K562 (cell line): ENCODE data around the gene ADCYAP1R1. TPM values are rescaled to one million over a fixed set of nuclear protein-coding genes. Genes with fewer than 3 reads are reported as not detected.

Experiments used
- ATAC-seq: fragments of 200-7000 bp; cut with Tn5 transposase; 3 replicates; pipeline ENCODE4 v1.9.1; 2020; ENCODE audit warnings: moderate library complexity
- BruUV-seq: library from RNA; stranded (reverse); fragments of 400-500 nt; replicated peaks from 2 replicates; lab custom pipeline; 2021; lab: Mats Ljungman, UMichigan
- CTCF ChIA-PET: fragments of 300-600 bp; formaldehyde crosslinking; extraction: SDS; loops from one replicate; lab custom pipeline; 2021; ENCODE audit warnings: low intra/inter-chr PET ratio; lab: Yijun Ruan, JAX
- POLR2A ChIA-PET: fragments of 300-600, 350-650 bp; sonication (Branson Sonifier 250); formaldehyde crosslinking; extraction: SDS; loops from one replicate; lab custom pipeline; 2021; ENCODE audit warnings: antibody characterized with exemption, inconsistent platforms; lab: Yijun Ruan, JAX
- DNase-seq, 4 experiments: peaks; one replicate each; pipeline versions ENCODE4 v3.0.0 to v3.0.0-alpha.2; 2011 to 2018; ENCODE audit warnings: low spot score in 3 of 4, mixed read lengths in 3 of 4; ENCODE audit errors: extremely low read depth in 1 of 4
- FAIRE-seq: peaks from 2 replicates; lab custom pipeline; 2011; peaks lifted over from hg19 to GRCh38; lab: Jason Lieb, UNC
- H2AFZ ChIP-seq: 2 replicates; pipeline ENCODE4 v1.6.0; 2011; ENCODE audit warnings: low read depth, low read length, control low read depth, inconsistent platforms
- H3K27ac ChIP-seq: fragments of 200-600 bp; 3 replicates; pipeline ENCODE4 v1.8.0; 2011; ENCODE audit warnings: low read depth, mild to moderate bottlenecking, control low read depth, inconsistent platforms, low read length, moderate library complexity, mixed read lengths; ENCODE audit errors: extremely low read depth
- H3K27me3 ChIP-seq, 2 experiments: fragments of 300-600 bp in 1 of 2; 2 replicates in 1 of 2; 3 replicates in 1 of 2; pipeline versions ENCODE4 v1.6.0 to v1.8.0; 2011; ENCODE audit warnings: inconsistent platforms in 2 of 2, low read length in 2 of 2, mild to moderate bottlenecking in 1 of 2, mixed read lengths in 1 of 2, moderate library complexity in 1 of 2; ENCODE audit not compliant: control insufficient read depth in 2 of 2, insufficient read depth in 2 of 2
- H3K36me3 ChIP-seq: fragments of 300-600 bp; 3 replicates; pipeline ENCODE4 v1.8.0; 2011; ENCODE audit warnings: mild to moderate bottlenecking, low read length, inconsistent platforms; ENCODE audit not compliant: control insufficient read depth, insufficient read depth
- H3K4me1 ChIP-seq, 2 experiments: fragments of 200-600 bp in 1 of 2; replicated peaks in 1 of 2; 2 replicates in 1 of 2; 3 replicates in 1 of 2; pipeline versions ENCODE4 v1.5.1 to v1.8.0; 2011; ENCODE audit warnings: inconsistent platforms in 2 of 2, low read length in 2 of 2, mild to moderate bottlenecking in 1 of 2, mixed read lengths in 1 of 2, moderate library complexity in 1 of 2; ENCODE audit not compliant: control insufficient read depth in 2 of 2, insufficient read depth in 2 of 2
- H3K4me2 ChIP-seq: 2 replicates; pipeline ENCODE4 v1.6.1; 2011; ENCODE audit warnings: low read length, control low read depth, inconsistent platforms, mixed read lengths; ENCODE audit not compliant: insufficient read depth
- H3K4me3 ChIP-seq: fragments of 200-600 bp; sonication (generic), shearing (Covaris generic); 2 replicates; pipeline ENCODE4 v1.5.1; 2016; ENCODE audit warnings: control low read depth, inconsistent platforms
- H3K79me2 ChIP-seq: fragments of 200-600 bp; 3 replicates; pipeline ENCODE4 v1.8.0; 2011; ENCODE audit warnings: low read length, inconsistent platforms; ENCODE audit not compliant: control insufficient read depth, insufficient read depth
- H3K9ac ChIP-seq, 2 experiments: 2 replicates each; pipeline versions ENCODE4 v1.6.0 to v1.6.1; 2011; ENCODE audit warnings: low read depth in 2 of 2, low read length in 2 of 2, control low read depth in 1 of 2, inconsistent platforms in 1 of 2, mild to moderate bottlenecking in 1 of 2, mixed read lengths in 1 of 2; ENCODE audit not compliant: insufficient read depth in 1 of 2
- H3K9me1 ChIP-seq: one replicate; pipeline ENCODE4 v1.6.0; 2011; ENCODE audit warnings: inconsistent platforms, mild to moderate bottlenecking, low read length, moderate library complexity; ENCODE audit not compliant: control insufficient read depth, insufficient read depth
- H3K9me3 ChIP-seq: replicated peaks from 2 replicates; pipeline ENCODE4 v1.5.1; 2011; ENCODE audit warnings: low read depth, low read length, inconsistent platforms; ENCODE audit not compliant: control insufficient read depth, insufficient read depth
- H4K20me1 ChIP-seq: replicated peaks from 2 replicates; pipeline ENCODE4 v1.6.1; 2011; ENCODE audit warnings: low read length, inconsistent platforms, mixed read lengths; ENCODE audit not compliant: control insufficient read depth, insufficient read depth
- CHCHD3 ChIP-seq: fragments of 250-450 bp; sonication (Bioruptor Pico); IDR thresholded peaks from 2 replicates; pipeline ENCODE4 v2.1.2; 2022; ENCODE audit warnings: mild to moderate bottlenecking
- NR0B1 ChIP-seq: fragments of 450-650 bp; IDR thresholded peaks from one replicate; pipeline ENCODE4 v1.6.1; 2018; ENCODE audit warnings: mild to moderate bottlenecking, moderate library complexity; ENCODE audit not compliant: partially characterized antibody
- ZFP1 ChIP-seq: fragments of 450-650 bp; formaldehyde crosslinking; IDR thresholded peaks from 2 replicates; pipeline ENCODE4 v1.4.0; 2020; ENCODE audit warnings: mild to moderate bottlenecking, mixed read lengths
- ZNF12 ChIP-seq: sonication (generic); formaldehyde crosslinking; IDR thresholded peaks from 2 replicates; pipeline ENCODE4 v1.4.0; 2020; ENCODE audit warnings: mild to moderate bottlenecking, missing genetic modification reagents
- ZNF324 ChIP-seq: fragments of 250-450 bp; sonication (Bioruptor Pico); IDR thresholded peaks from 2 replicates; pipeline ENCODE4 v1.4.0; 2020; ENCODE audit warnings: mild to moderate bottlenecking
- WGBS: fragments of 100-300 bp; shearing (Covaris generic); methylation state at CpG from one replicate; pipeline ENCODE4 v1.1.6; 2016; ENCODE audit warnings: low coverage, mixed read lengths; ENCODE audit not compliant: insufficient coverage; ENCODE audit errors: missing lambda C conversion rate; 5-methylcytosine and 5-hydroxymethylcytosine counted together
- in situ Hi-C: fragments of 300-500 bp; cut with MboI; formaldehyde crosslinking; loops from 4 replicates; pipeline ENCODE4 v1.15.0; 2018; ENCODE audit warnings: inconsistent platforms, mixed read lengths
- intact Hi-C: fragments of 100-400 bp; cut with micrococcal nuclease; formaldehyde crosslinking; loops from 2 replicates; pipeline ENCODE4 v1.14.2; 2022
- polyA plus RNA-seq, 8 experiments: library from polyadenylated mRNA; depleted of rRNA in 4 of 8; stranded (reverse) in 5 of 8; unstranded in 3 of 8; fragments of >200 nt; fragmentation: Nextera tagmentation in 2 of 8; fragmentation: Illumina TruSeq in 1 of 8; extraction: Ambion mirVana in 2 of 8; extraction: Trizol in 1 of 8; gene quantifications; 2 replicates each; pipeline versions ENCODE4 v1.2.1 to v1.2.3, GENCODE V29; 2011 to 2014; ENCODE audit warnings: inconsistent platforms in 1 of 8, missing spikeins in 1 of 8
- total RNA-seq, 7 experiments: library from RNA; depleted of rRNA in 6 of 7; stranded (reverse); fragments of >200 nt in 6 of 7; fragmentation: Illumina TruSeq in 2 of 7; extraction: Trizol in 2 of 7; gene quantifications; 2 replicates each; pipeline versions ENCODE4 v1.2.1 to v1.2.3, GENCODE V29; 2011 to 2021; ENCODE audit warnings: low replicate concordance in 1 of 7

ADCYAP1R1 gene
- total and polyA plus RNA-seq, 9 of the 15 experiments (the other 6 are each of a cell fraction or from before 2014, with no cell fraction given): 0.03 to 0.07 TPM; not detected in 7

- Histone ChIP-seq H3K36me3 (no peaks in the 10 kb centered on the region), H3K9ac (no peak overlapping the region), H3K9me1 (no peaks in the 10 kb centered on the region), H3K79me2 (no peaks in the 10 kb centered on the region), H3K4me3 (no peak overlapping the region), H3K27me3 (peaks cover 15 to 57% of the 10 kb centered on the region in 2 experiments; a peak in 4 of 5 replicates), H3K27ac (no peak overlapping the region), H3K4me2 (no peak overlapping the region), H3K9me3 (no peaks in the 10 kb centered on the region), H2AFZ (no peak overlapping the region), H4K20me1 (no peaks in the 10 kb centered on the region), H3K4me1 (no peaks in the 10 kb centered on the region; a peak in 1 of 5 replicates)
- intact Hi-C loops (no loop called here), in situ Hi-C loops (no loop called here)
- FAIRE-seq (no peak), ATAC-seq (no peak), DNase-seq (no peak)
- TF ChIP-seq ZNF12 (CRISPR knock-in tag) (peak; percentile 73; the same call in 1 of the 2 replicates), NR0B1 (no peak), ZNF324 (CRISPR knock-in tag) (no peak), ZFP1 (CRISPR knock-in tag) (no peak), CHCHD3 (no peak)
- 7% methylated on average over 2 of the region's 2 CpGs for WGBS
- POLR2A ChIA-PET: interaction anchor here (0.7 kb wide), 1 partner anchor 13 kb away, joined by 3 read pairs; no protein-coding TSS in a partner anchor
- CTCF ChIA-PET: no interaction called here
- BruUV-seq: no TSS peak
Measured at GRCh38 chr7:31003097-31003496, 49.0 kb upstream of the ADCYAP1R1 start.
